ENCODE measurements around the gene ABCA7.

Gene ABCA7

DNA sequence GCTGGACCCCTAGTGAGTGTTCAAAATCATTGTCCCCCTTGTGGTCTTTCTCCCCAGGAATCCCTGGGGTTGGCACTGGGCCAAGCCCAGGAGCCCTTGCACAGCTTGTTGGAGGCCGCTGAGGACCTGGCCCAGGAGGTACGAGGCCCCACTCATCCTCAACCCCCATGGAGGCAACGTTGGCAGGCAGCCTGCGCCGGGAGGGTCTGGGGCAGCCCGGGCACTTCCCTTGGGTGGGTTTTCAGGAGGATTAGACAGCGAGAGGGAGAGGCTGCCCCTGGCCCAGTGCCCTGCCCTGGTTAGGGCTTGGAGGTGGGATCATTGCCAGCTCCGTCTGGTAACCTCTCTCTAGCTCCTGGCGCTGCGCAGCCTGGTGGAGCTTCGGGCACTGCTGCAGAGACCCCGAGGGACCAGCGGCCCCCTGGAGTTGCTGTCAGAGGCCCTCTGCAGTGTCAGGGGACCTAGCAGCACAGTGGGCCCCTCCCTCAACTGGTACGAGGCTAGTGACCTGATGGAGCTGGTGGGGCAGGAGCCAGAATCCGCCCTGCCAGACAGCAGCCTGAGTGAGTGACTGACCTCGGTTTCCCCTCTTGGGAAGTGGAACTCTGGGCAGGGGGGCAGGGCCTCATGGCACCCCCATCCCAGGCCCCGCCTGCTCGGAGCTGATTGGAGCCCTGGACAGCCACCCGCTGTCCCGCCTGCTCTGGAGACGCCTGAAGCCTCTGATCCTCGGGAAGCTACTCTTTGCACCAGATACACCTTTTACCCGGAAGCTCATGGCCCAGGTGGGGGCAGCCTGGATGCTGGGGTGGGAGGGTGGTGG, 3.0 kb downstream of the ABCA7 start:
- DNase-seq (ENCODE audit: insufficient read length, low spot score) (no peak), FAIRE-seq (no peak)
- TF ChIP-seq POLR2A (IDR thresholded peaks at IDR 0.05; ENCODE audit: low read depth, low read length): no peak

DNA sequence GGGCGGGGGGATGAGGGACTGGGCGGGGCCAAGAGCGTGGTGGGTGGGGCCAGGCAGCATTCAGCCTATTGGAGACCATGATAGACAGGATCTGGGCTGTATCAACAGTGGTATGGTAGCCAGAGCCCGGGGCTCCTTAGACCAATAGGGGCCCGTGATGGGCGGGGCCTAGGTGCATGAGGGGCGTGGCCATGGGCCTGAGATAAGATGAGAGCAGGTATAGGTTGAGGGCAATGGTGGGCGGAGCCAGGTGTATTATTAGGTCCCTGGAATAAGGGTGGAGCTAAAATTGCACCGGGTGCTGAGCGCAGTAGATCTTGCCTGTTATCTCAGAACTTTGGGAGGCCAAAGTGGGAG, 5.3 kb downstream of the ABCA7 start:
- TF ChIP-seq POLR2A (IDR thresholded peaks at IDR 0.05; ENCODE audit: low read depth, low read length): no peak
- no peak for FAIRE-seq
- peak; percentile 75 for DNase-seq (ENCODE audit: insufficient read length, low spot score)

DNA sequence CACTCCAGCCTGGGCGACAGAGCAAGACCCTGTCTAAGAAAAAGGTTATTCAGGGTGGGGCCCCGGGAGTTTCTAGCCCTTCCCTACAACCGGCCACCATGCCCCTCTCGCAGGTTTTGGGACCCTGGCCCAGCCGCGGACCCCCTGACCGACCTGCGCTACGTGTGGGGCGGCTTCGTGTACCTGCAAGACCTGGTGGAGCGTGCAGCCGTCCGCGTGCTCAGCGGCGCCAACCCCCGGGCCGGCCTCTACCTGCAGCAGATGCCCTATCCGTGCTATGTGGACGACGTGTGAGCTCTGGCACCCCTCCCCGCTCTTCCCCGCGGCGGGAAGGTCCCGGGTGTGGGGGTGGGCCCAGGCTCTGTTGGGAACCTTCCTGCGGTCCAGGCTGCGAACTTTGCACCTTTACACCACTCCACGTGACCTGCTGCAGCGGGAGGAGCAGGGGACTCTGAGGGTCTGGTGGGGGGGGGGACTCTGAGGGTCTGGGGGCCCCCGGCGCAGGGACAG, 6.3 kb downstream of the ABCA7 start:
- FAIRE-seq: no peak
- no peak for DNase-seq (ENCODE audit: insufficient read length, low spot score)
- no peak for TF ChIP-seq POLR2A (IDR thresholded peaks at IDR 0.05; ENCODE audit: low read depth, low read length)

DNA sequence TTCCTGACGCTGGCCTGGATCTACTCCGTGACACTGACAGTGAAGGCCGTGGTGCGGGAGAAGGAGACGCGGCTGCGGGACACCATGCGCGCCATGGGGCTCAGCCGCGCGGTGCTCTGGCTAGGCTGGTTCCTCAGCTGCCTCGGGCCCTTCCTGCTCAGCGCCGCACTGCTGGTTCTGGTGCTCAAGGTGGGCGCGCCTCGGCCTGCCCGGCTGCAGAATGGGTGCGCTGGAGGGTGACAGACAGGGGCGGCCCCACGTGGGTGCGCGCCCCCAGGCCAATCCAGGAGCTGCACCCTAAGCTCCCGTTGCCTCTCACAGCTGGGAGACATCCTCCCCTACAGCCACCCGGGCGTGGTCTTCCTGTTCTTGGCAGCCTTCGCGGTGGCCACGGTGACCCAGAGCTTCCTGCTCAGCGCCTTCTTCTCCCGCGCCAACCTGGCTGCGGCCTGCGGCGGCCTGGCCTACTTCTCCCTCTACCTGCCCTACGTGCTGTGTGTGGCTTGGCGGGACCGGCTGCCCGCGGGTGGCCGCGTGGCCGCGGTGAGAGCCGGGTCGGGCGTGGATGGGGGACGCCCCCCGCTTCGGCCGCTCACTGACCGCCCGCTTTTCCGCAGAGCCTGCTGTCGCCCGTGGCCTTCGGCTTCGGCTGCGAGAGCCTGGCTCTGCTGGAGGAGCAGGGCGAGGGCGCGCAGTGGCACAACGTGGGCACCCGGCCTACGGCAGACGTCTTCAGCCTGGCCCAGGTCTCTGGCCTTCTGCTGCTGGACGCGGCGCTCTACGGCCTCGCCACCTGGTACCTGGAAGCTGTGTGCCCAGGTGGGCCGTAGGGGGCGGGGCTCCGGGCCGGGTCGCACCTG, 7.2 kb downstream of the ABCA7 start:
- no peak for DNase-seq (ENCODE audit: insufficient read length, low spot score)
- no peak for TF ChIP-seq POLR2A (IDR thresholded peaks at IDR 0.05; ENCODE audit: low read depth, low read length)
- no peak for FAIRE-seq

DNA sequence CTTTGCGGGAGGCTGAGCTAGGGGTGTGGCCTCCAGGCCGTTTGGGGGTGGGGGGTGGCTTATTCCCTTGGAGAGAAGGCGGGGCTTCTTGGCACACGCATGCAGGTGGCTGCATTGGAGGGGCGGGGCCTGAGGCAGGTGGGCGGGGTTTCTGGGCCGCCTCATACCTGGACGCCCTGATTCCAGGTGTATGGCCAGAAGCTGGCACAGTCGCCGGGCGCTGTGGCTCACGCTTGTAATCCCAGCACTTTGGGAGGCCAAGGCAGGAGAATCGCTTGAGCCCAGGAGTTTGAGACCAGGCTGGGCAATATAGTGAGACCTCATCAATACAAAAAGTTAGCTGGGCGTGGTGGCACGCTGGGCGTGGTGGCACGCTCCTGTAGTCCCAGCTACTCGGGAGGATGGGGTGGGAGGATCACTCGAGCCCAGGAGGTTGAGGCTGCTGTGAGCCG, 7.8 kb downstream of the ABCA7 start:
- FAIRE-seq: no peak
- no peak for TF ChIP-seq POLR2A (IDR thresholded peaks at IDR 0.05; ENCODE audit: low read depth, low read length)
- no peak for DNase-seq (ENCODE audit: insufficient read length, low spot score)

DNA sequence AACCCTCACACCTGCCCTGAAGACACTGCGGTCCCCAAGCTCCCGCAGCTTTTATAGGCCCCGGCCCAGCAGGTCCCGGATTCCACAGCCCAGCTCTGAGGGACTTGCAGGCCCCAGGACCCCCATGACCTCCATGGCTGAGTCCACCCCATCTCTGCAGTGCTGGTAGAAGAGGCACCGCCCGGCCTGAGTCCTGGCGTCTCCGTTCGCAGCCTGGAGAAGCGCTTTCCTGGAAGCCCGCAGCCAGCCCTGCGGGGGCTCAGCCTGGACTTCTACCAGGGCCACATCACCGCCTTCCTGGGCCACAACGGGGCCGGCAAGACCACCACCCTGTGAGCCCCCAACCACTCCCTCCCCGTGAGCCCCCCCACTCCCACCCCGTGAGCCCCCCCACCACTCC, 9.2 kb downstream of the ABCA7 start:
- no peak for TF ChIP-seq POLR2A (IDR thresholded peaks at IDR 0.05; ENCODE audit: low read depth, low read length)
- no peak for FAIRE-seq
- DNase-seq (ENCODE audit: insufficient read length, low spot score): no peak

DNA sequence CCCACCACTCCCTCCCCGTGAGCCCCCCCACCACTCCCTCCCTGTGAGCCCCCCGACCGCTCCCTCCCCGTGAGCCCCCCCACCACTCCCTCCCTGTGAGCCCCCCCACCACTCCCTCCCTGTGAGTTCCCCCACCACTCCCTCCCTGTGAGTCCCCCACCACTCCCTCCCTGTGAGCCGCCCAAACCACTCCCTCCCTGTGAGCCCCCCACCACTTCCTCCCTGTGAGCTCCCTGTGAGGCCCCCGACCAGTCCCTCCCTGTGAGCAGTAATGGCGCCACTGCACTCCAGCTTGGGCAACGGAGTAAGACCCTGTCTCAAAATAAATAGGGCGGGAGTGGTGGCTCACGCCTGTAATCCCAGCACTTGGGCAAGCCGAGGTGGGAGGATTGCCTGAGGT, 9.9 kb downstream of the ABCA7 start:
- DNase-seq (ENCODE audit: insufficient read length, low spot score) (no peak), FAIRE-seq (no peak)
- no peak for TF ChIP-seq POLR2A (IDR thresholded peaks at IDR 0.05; ENCODE audit: low read depth, low read length)

DNA sequence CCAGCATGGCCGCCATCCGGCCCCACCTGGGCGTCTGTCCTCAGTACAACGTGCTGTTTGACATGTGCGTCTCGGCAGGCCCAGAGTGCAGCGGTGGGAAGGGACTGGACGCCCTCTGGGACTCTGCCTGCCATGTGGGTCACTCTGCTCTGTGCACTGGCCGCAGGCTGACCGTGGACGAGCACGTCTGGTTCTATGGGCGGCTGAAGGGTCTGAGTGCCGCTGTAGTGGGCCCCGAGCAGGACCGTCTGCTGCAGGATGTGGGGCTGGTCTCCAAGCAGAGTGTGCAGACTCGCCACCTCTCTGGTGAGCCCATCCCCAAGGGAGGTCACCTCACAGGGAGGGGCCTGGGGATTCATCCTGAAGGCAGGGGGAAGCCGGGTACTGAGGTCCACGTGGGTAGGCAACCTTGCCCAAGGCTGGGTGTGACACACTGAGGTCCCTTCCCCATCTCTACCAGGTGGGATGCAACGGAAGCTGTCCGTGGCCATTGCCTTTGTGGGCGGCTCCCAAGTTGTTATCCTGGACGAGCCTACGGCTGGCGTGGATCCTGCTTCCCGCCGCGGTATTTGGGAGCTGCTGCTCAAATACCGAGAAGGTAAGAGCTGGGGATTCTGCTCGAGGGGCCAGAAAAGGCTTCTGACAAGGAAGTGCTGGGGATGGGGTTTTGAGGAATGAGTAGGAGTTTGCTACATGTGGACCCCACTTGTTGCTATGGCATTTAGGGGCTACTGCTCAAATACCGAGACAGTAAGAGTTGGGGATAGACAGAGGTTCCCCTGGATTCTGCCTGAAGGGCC, 11.3 kb downstream of the ABCA7 start:
- TF ChIP-seq POLR2A (IDR thresholded peaks at IDR 0.05; ENCODE audit: low read depth, low read length): no peak
- FAIRE-seq (no peak), DNase-seq (ENCODE audit: insufficient read length, low spot score) (no peak)

DNA sequence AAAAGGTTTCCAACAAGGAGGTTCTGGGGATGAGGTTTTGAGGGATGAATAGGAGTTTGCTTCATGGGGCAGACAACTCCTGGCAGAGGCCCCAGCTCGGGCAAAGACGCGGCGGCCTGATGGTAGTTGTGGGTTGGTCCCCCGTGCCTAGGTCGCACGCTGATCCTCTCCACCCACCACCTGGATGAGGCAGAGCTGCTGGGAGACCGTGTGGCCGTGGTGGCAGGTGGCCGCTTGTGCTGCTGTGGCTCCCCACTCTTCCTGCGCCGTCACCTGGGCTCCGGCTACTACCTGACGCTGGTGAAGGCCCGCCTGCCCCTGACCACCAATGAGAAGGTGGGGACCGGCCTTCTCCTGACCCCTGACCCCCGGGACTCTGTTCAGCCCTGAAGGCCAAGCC, 11.9 kb downstream of the ABCA7 start:
- no peak for DNase-seq (ENCODE audit: insufficient read length, low spot score)
- TF ChIP-seq POLR2A (IDR thresholded peaks at IDR 0.05; ENCODE audit: low read depth, low read length): no peak
- FAIRE-seq: no peak

DNA sequence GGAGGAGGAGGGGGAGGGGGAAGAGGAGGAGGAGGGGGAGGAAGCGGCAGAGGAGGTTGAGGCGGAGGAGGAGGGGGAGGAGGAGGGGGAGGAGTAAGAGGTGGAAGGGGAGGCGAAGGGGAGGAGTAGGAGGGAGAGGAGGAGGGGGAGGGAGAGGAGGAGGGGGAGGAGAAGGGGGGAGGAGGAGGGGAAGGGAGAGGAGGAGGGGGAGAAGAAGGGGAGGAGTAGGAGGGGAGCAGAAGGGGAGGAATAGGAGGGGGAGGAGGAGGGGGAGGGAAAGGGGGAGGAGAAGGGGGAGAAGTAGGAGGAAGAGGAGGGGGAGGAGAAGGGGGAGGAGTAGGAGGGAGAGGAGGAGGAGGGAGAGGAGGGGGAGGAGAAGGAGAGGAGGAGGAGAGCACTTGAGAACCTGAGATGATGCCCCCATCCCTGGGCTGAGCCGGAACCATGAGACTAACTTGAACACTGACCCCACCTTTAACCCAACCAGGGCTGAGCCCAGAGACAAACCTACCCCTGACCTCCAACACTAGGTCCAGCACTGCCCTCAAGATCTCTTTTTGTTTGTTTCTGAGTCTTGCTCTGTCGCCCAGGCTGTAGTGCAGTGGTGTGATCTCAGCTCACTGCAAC, 12.6 kb downstream of the ABCA7 start:
- DNase-seq (ENCODE audit: insufficient read length, low spot score) (no peak), FAIRE-seq (no peak)
- TF ChIP-seq POLR2A (IDR thresholded peaks at IDR 0.05; ENCODE audit: low read depth, low read length): no peak

DNA sequence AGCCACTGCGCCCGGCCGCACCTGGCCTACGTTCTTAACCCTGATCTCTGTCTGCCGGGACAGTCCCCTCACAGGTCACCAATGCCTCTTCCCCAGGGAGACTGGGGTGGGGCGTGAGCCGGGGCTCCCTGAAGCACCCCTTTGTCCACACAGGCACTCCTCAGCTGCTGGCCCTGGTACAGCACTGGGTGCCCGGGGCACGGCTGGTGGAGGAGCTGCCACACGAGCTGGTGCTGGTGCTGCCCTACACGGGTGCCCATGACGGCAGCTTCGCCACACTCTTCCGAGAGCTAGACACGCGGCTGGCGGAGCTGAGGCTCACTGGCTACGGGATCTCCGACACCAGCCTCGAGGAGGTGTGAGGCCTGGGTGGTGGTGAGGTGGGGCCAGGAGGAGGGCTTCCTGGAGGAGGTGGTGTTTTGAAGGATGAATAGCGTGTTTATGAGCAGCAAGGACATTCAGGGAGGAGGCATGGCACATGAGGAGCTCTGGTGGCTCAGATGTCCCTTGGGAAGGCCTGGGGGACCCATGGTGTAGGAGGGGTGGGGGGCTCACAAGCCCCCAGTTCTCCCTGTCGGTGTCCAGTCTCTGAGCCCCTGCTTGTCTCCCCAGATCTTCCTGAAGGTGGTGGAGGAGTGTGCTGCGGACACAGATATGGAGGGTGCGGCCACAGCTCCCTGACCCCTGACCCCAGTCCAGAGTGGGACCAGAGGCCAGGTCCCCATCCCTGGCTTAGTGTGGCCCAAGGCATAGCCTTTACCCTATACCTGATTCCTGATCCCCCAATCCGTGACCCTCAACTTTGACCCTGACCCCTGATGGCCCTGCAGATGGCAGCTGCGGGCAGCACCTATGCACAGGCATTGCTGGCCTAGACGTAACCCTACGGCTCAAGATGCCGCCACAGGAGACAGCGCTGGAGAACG, 13.5 kb downstream of the ABCA7 start:
- TF ChIP-seq POLR2A (IDR thresholded peaks at IDR 0.05; ENCODE audit: low read depth, low read length): no peak
- DNase-seq (ENCODE audit: insufficient read length, low spot score) (no peak), FAIRE-seq (no peak)
